BJ (cell line): ENCODE results near the gene PTPN20. TPM values are rescaled to one million over a fixed set of nuclear protein-coding genes. Genes with fewer than 3 reads are reported as not detected.

Experiments
- CTCF ChIA-PET: fragments of 350-600 bp; formaldehyde crosslinking; extraction: SDS; loops from one replicate; lab custom pipeline; 2021; ENCODE audit warnings: antibody characterized with exemption, inconsistent platforms; lab: Yijun Ruan, JAX
- POLR2A ChIA-PET: fragments of 300-600 bp; sonication (Branson Sonifier 250); formaldehyde crosslinking; extraction: SDS; loops from one replicate; lab custom pipeline; 2021; ENCODE audit warnings: antibody characterized with exemption; lab: Charles Lee
- DNase-seq: peaks from one replicate; pipeline ENCODE4 v3.0.0-alpha.2; 2011; ENCODE audit warnings: low read depth
- H3K27me3 ChIP-seq: 2 replicates; pipeline ENCODE4 v1.6.0; 2011; ENCODE audit warnings: low read length; ENCODE audit not compliant: control insufficient read depth, insufficient read depth
- H3K36me3 ChIP-seq: 2 replicates; pipeline ENCODE4 v1.5.1; 2011; ENCODE audit warnings: low read length; ENCODE audit not compliant: control insufficient read depth, insufficient read depth
- H3K4me3 ChIP-seq: 2 replicates; pipeline ENCODE4 v1.5.1; 2011; ENCODE audit warnings: low read depth, mild to moderate bottlenecking, control low read depth, low read length
- polyA plus RNA-seq: library from polyadenylated mRNA; depleted of rRNA; stranded (reverse); fragments of >200 nt; gene quantifications from 2 replicates; pipeline ENCODE4 v1.2.3, GENCODE V29; 2011
- TF ChIP-seq, protein P1 (sequence below): IDR thresholded peaks from 2 replicates; pipeline ENCODE4 v1.5.1; 2011; ENCODE audit warnings: low read depth, mild to moderate bottlenecking, control low read depth, inconsistent platforms, low read length, moderate library complexity; ENCODE audit not compliant: insufficient read depth

The PTPN20 gene
- polyA plus RNA-seq, 1 experiment = 0.04 TPM

GRCh38 chr10:47025540-47026300 is 114.5 kb downstream of the PTPN20 start:
- Histone ChIP-seq H3K4me3 (no peak overlapping the region), H3K27me3 (no peaks in the 10 kb centered on the region), H3K36me3 (no peaks in the 10 kb centered on the region)
- POLR2A ChIA-PET = no interaction called here
- CTCF ChIA-PET = interaction anchor here (0.7 to 4.4 kb wide), 26 partner anchors 7 to 335 kb away, joined by 3 to 107 read pairs (median 5); partner anchors contain the start of gene RBP3
- TF ChIP-seq, protein P1, sequence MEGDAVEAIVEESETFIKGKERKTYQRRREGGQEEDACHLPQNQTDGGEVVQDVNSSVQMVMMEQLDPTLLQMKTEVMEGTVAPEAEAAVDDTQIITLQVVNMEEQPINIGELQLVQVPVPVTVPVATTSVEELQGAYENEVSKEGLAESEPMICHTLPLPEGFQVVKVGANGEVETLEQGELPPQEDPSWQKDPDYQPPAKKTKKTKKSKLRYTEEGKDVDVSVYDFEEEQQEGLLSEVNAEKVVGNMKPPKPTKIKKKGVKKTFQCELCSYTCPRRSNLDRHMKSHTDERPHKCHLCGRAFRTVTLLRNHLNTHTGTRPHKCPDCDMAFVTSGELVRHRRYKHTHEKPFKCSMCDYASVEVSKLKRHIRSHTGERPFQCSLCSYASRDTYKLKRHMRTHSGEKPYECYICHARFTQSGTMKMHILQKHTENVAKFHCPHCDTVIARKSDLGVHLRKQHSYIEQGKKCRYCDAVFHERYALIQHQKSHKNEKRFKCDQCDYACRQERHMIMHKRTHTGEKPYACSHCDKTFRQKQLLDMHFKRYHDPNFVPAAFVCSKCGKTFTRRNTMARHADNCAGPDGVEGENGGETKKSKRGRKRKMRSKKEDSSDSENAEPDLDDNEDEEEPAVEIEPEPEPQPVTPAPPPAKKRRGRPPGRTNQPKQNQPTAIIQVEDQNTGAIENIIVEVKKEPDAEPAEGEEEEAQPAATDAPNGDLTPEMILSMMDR = no peak
- DNase-seq = no peak

DNA sequence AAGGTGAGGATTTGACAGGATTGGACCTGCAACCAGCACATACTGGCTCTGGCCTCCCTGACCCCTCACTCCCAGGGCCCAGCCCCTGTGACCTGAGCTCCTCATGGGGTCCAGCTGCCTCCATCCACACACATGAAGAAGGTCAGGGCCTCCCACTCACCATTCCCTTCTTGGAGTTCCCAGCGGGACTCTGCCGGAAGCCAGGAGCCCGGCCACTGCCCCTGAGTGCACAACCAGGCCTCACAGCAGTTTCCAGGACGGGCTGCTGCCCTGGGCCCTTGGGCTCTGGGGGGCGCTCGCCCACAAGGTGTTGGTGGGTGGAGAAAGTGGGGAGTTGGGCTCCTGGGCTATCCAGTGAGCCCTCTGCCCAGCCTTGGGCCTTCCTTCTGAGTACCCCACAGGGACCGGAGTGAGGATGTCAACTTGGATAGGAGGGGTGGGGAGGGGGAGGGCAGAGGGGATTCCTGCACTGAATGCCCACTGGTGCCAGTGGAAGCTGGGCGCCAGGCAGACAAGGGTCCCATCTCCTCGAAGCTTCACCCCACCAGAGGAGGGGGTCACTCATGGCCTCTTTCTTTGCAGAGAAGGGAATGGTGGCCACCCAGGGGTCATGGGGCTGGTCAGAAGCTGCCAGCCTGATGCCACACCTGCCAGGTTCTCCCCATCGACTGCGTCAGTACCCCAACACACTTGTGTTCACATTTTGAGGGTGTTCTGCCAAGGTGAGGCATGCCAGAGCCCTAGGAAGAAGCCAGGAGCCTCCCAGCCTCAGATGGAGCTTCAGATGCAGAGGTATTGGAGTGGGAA is 115.3 kb downstream of the PTPN20 start:
- Histone ChIP-seq H3K27me3 (no peaks in the 10 kb centered on the region), H3K36me3 (no peaks in the 10 kb centered on the region), H3K4me3 (no peak overlapping the region)
- no peak for DNase-seq
- ChIA-PET CTCF (interaction anchor here (0.9 to 4.4 kb wide), 11 partner anchors 10 to 288 kb away, joined by 3 to 107 read pairs (median 9); no protein-coding TSS in a partner anchor), POLR2A (no interaction called here)
- TF ChIP-seq, protein P1 = no peak

DNA sequence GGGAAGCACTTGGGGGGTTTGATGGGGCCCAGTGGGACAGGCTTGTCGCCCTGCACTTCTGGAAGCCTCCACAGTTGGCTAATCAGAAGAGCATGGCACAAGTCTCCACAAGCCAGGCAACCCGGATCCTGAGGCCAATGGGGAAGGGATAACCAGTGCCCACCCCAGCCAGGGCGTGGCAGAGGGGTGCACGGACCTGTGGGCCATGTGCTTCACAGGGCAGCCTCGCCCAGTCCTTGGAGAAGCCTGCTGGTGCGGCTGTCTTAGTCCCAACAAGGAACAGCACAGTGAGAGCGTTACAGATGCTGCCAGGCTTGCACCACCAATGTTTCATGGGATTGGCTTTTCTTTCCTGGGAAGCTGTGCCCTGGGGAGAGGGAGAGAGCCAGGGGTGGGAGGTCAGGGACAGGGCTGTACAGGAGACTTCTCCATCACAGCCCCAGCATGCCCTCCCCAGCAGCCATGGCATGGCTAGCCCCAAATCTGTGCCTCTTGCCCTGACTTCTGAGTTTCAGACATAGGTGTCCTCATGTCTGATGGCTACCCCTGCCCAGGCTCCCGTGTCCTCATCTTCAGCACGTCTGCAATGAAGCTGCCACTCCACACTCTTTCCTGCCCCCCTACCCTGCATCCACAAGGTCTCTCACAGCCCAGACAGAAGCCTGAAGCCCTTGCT is 116.0 kb downstream of the PTPN20 start:
- Histone ChIP-seq H3K27me3 (no peaks in the 10 kb centered on the region), H3K4me3 (no peak overlapping the region), H3K36me3 (no peaks in the 10 kb centered on the region)
- DNase-seq = no peak
- ChIA-PET POLR2A (no interaction called here), CTCF (interaction anchor here (3.7 to 4.4 kb wide), 2 partner anchors 14 to 287 kb away, joined by 20 to 107 read pairs; no protein-coding TSS in a partner anchor)
- TF ChIP-seq, protein P1 = no peak

DNA sequence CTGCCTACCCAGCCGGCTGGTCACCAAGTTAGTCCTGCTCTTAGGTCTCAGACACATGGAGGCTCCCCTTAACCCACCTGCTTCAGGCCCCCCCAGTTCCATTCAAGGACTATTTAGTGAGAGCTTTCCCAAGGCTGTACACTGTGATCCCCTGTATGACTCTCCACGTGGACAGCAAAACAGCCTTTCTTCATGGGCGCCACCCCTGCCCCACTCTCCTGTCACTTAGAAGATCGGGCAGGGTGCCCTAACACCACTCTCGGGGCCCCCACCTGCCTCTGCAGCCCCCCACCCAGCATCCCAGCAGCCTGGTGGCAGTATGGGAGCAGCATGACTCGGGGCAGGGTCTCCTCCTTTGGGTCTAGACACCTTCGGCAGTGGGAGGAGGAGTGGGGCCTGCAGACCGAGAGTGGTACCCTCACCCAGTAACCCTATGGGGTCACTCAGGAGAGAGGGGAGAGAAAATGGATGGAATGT is 116.6 kb downstream of the PTPN20 start:
- ChIA-PET POLR2A (no interaction called here), CTCF (interaction anchor here (3.7 to 4.4 kb wide), 2 partner anchors 15 to 286 kb away, joined by 20 to 107 read pairs; no protein-coding TSS in a partner anchor)
- TF ChIP-seq, protein P1 = no peak
- Histone ChIP-seq H3K36me3 (no peaks in the 10 kb centered on the region), H3K27me3 (no peaks in the 10 kb centered on the region), H3K4me3 (no peak overlapping the region)
- DNase-seq = no peak
